GM12878 (cell line): ENCODE data around the gene FXYD3. TPM values are rescaled to one million over a fixed set of nuclear protein-coding genes. Genes with fewer than 3 reads are reported as not detected.

ENCODE experiments used
- ATAC-seq: fragments of 200-7000 bp; cut with Tn5 transposase; 3 replicates; pipeline ENCODE4 v1.9.1; 2020; ENCODE audit warnings: mild to moderate bottlenecking, moderate library complexity
- BruUV-seq: library from RNA; stranded (reverse); fragments of 400-500 nt; replicated peaks from 2 replicates; lab custom pipeline; 2021; lab: Mats Ljungman, UMichigan
- CTCF ChIA-PET: fragments of 300-600 bp; sonication (Branson Sonifier 250); formaldehyde crosslinking; extraction: SDS; loops from one replicate; lab custom pipeline; 2021; ENCODE audit warnings: inconsistent platforms; lab: Yijun Ruan, JAX
- POLR2A ChIA-PET: fragments of 350-600 bp; formaldehyde crosslinking; extraction: SDS; loops from one replicate; lab custom pipeline; 2021; ENCODE audit warnings: inconsistent platforms; lab: Charles Lee
- RAD21 ChIA-PET: fragments of 300-600 bp; sonication (Branson Sonifier 250); formaldehyde crosslinking; loops from one replicate; lab custom pipeline; 2023; ENCODE audit warnings: antibody characterized with exemption; ENCODE audit not compliant: unreplicated experiment; lab: Charles Lee
- SMC1A ChIA-PET: fragments of 300-600 bp; sonication (Branson Sonifier 250); formaldehyde crosslinking; loops from one replicate; lab custom pipeline; 2023; ENCODE audit not compliant: unreplicated experiment, uncharacterized antibody; lab: Charles Lee
- DNase-seq: peaks from one replicate; pipeline ENCODE4 v3.0.0-alpha.2; 2011; ENCODE audit warnings: low read depth, low spot score
- FAIRE-seq: peaks from 3 replicates; lab custom pipeline; 2011; peaks lifted over from hg19 to GRCh38; lab: Jason Lieb, UNC
- H2AFZ ChIP-seq: 2 replicates; pipeline ENCODE4 v1.6.0; 2011; ENCODE audit warnings: low read depth, low read length, control low read depth; ENCODE audit not compliant: control insufficient read depth
- H3K27ac ChIP-seq: 2 replicates; pipeline ENCODE4 v1.5.1; 2011; ENCODE audit warnings: control low read depth; ENCODE audit not compliant: control insufficient read depth, insufficient read depth
- H3K27me3 ChIP-seq, 2 experiments: replicated peaks in 1 of 2; 2 replicates each; pipeline versions ENCODE4 v1.6.0 to v1.6.1; 2011; ENCODE audit warnings: low read length in 1 of 2; ENCODE audit not compliant: control insufficient read depth in 2 of 2, insufficient read depth in 2 of 2
- H3K36me3 ChIP-seq, 2 experiments: 2 replicates each; pipeline ENCODE4 v1.5.1; 2011; ENCODE audit warnings: low read length in 1 of 2; ENCODE audit not compliant: control insufficient read depth in 2 of 2, insufficient read depth in 2 of 2
- H3K4me1 ChIP-seq: 2 replicates; pipeline ENCODE4 v1.6.1; 2011; ENCODE audit warnings: mild to moderate bottlenecking, low read length, moderate library complexity, mixed read lengths; ENCODE audit not compliant: control insufficient read depth, insufficient read depth
- H3K4me2 ChIP-seq: 2 replicates; pipeline ENCODE4 v1.6.0; 2011; ENCODE audit warnings: control low read depth; ENCODE audit not compliant: control insufficient read depth, insufficient read depth
- H3K4me3 ChIP-seq: fragments of 200-600 bp; sonication (generic); 2 replicates; pipeline ENCODE4 v1.5.1; 2016
- H3K79me2 ChIP-seq: 2 replicates; pipeline ENCODE4 v1.6.0; 2011; ENCODE audit warnings: low read length; ENCODE audit not compliant: control insufficient read depth, insufficient read depth
- H3K9ac ChIP-seq: 2 replicates; pipeline ENCODE4 v1.8.0; 2011; ENCODE audit warnings: low read length, control low read depth, mixed read lengths; ENCODE audit not compliant: control insufficient read depth, insufficient read depth
- H3K9me3 ChIP-seq: replicated peaks from 3 replicates; pipeline ENCODE4 v1.5.1; 2011; ENCODE audit warnings: mild to moderate bottlenecking, low read length; ENCODE audit not compliant: control insufficient read depth, insufficient read depth
- H4K20me1 ChIP-seq: 2 replicates; pipeline ENCODE4 v1.6.0; 2011; ENCODE audit not compliant: control insufficient read depth, insufficient read depth
- FOXM1 ChIP-seq: IDR thresholded peaks from 2 replicates; pipeline ENCODE4 v1.6.1; 2012; ENCODE audit warnings: low read depth, mild to moderate bottlenecking, inconsistent platforms, low read length, moderate library complexity
- HSF1 ChIP-seq: fragments of 150-350 bp; IDR thresholded peaks from 2 replicates; pipeline ENCODE4 v1.6.1; 2014; ENCODE audit warnings: mild to moderate bottlenecking, low read depth, low read length
- PKNOX1 ChIP-seq: fragments of 450-650 bp; IDR thresholded peaks from 2 replicates; pipeline ENCODE4 v1.6.1; 2016; ENCODE audit warnings: mild to moderate bottlenecking
- SP1 ChIP-seq: IDR thresholded peaks from one replicate; pipeline ENCODE4 v1.6.1; 2011; ENCODE audit warnings: low read depth, low read length
- SUPT20H ChIP-seq: IDR thresholded peaks from 2 replicates; pipeline ENCODE4 v1.6.1; 2011; ENCODE audit warnings: low read depth, mild to moderate bottlenecking, low read length, moderate library complexity, borderline replicate concordance; ENCODE audit not compliant: control insufficient read depth
- WGBS: methylation state at CpG from one replicate; pipeline ENCODE4 v1.1.6; 2016; ENCODE audit warnings: low lambda C conversion rate; ENCODE audit not compliant: insufficient replicate concordance, insufficient coverage; ENCODE audit errors: missing lambda C conversion rate; 5-methylcytosine and 5-hydroxymethylcytosine counted together
- in situ Hi-C: fragments of 300-500 bp; cut with MboI; formaldehyde crosslinking; loops from 9 replicates; pipeline ENCODE4 v1.14.3; 2018; ENCODE audit warnings: mixed read lengths
- intact Hi-C: fragments of 100-400 bp; cut with micrococcal nuclease; formaldehyde crosslinking; loops from one replicate; pipeline ENCODE4 v1.14.2; 2022; ENCODE audit not compliant: unreplicated experiment
- polyA plus RNA-seq, 11 experiments: library from polyadenylated mRNA; depleted of rRNA in 4 of 11; unstranded in 6 of 11; stranded (reverse) in 5 of 11; fragments of >200 nt; fragmentation: Nextera tagmentation in 4 of 11; fragmentation: Illumina TruSeq in 1 of 11; extraction: Ambion mirVana in 4 of 11; extraction: Trizol in 1 of 11; gene quantifications; 1 replicate in 1 of 11; 2 replicates in 10 of 11; pipeline versions ENCODE4 v1.2.1 to v1.2.3, GENCODE V29; 2011 to 2016; ENCODE audit warnings: inconsistent platforms in 2 of 11, missing spikeins in 2 of 11, low read depth in 1 of 11
- total RNA-seq, 4 experiments: library from RNA; depleted of rRNA in 3 of 4; stranded (reverse); fragments of >200 nt in 3 of 4; fragmentation: Illumina TruSeq in 1 of 4; extraction: Trizol in 1 of 4; gene quantifications; 2 replicates each; pipeline versions ENCODE4 v1.2.1 to v1.2.3, GENCODE V29; 2013 to 2021

FXYD3 gene
- total and polyA plus RNA-seq, 10 of the 15 experiments (the other 5 are each of a cell fraction or from before 2014, with no cell fraction given): 0.09 to 0.44 TPM; not detected in 8

GRCh38 chr19:35122687-35123551 is 7.3 kb downstream of the FXYD3 start:
- BruUV-seq: no TSS peak

More at GRCh38 chr19:35122687-35123551, 7.3 kb downstream of the FXYD3 start:
- no peaks in the 10 kb centered on the region for H4K20me1 ChIP-seq
- FAIRE-seq: no peak
- no peaks in the 10 kb centered on the region for H3K36me3 ChIP-seq
- intact Hi-C loops: no loop called here
- ChIA-PET CTCF (interaction anchor here (0.8 to 2.4 kb wide), 3 partner anchors 8 to 56 kb away, joined by 3 to 14 read pairs (median 3); no protein-coding TSS in a partner anchor), SMC1A (interaction anchor here (2.9 kb wide), 1 partner anchor 13 kb away, joined by 16 read pairs; no protein-coding TSS in a partner anchor), POLR2A (interaction anchor here (0.5 to 1.0 kb wide), 3 partner anchors 13 to 120 kb away, joined by 3 read pairs; no protein-coding TSS in a partner anchor), RAD21 (no interaction called here)
- H3K9ac ChIP-seq: no peak overlapping the region
- H3K4me2 ChIP-seq: no peak overlapping the region
- H3K27me3 ChIP-seq: no peaks in the 10 kb centered on the region
- no peak overlapping the region for H2AFZ ChIP-seq
- peaks cover 18% of the 10 kb centered on the region for H3K4me1 ChIP-seq
- H3K79me2 ChIP-seq: no peaks in the 10 kb centered on the region
- 50% methylated on average over 19 of the region's 19 CpGs for WGBS
- in situ Hi-C loops: no loop called here
- H3K27ac ChIP-seq: no peak overlapping the region
- ATAC-seq: no peak
- DNase-seq: no peak
- no peak overlapping the region for H3K4me3 ChIP-seq
- H3K9me3 ChIP-seq: no peaks in the 10 kb centered on the region
- TF ChIP-seq FOXM1 (no peak), SUPT20H (no peak), HSF1 (no peak), SP1 (no peak), PKNOX1 (no peak)
